Pons (tissue), 1 donor: Measurements from ENCODE around the gene GTPBP2.
"Not testable (repeated sequence)": the region's sequence is repeated elsewhere in the genome, so short reads cannot be mapped to it uniquely, and the experiment has no call there.

Source experiments
- DNase-seq: peaks from one replicate; pipeline ENCODE4 v3.0.0-alpha.2; 2016; ENCODE audit warnings: low spot score

GTPBP2 gene

GRCh38 chr6:43629104-43629504, at the start of gene GTPBP2:
Gene GTPBP2, minus strand, starts transcription at chr6:43629264. Its CDS starts 102 bp downstream, at chr6:43629162.
- peak; percentile 99 for DNase-seq

- no peak for DNase-seq
Measured at GRCh38 chr6:43678341-43678740, 49.3 kb upstream of the GTPBP2 start.

- DNase-seq = no peak
Measured at GRCh38 chr6:43677759-43678158, 48.7 kb upstream of the GTPBP2 start.

DNA sequence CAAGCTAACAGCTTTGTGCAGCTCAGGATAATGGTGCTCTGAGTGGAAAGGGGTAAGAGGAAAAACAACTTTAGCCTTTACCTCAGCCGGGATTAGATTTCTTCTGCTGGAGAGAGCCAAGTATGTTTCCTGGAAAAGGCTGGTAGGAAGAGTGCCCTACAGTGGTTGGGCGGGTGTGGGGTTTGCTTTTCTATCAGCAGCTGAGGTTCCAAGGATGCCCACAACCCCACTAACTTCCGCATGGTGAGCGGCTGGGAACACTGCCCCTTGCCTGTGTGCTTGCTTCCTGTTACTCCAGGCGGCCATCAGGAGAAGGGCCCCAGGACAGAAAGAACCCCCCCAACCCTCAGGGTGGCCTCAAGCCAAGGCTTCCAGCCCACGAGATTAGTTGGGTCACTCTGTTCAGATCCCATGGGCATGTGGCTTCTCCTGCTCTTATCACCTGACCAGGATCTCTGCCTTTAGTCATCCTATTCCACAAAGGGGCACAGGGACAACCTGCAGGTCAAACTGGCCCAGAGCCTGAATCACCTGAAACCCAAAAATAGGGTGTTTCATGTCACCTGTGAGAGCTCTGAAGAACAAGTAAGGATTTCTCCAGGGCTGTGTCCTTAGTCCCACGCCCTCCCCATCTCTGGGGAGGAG, 48.0 kb upstream of the GTPBP2 start:
- no peak for DNase-seq

DNA sequence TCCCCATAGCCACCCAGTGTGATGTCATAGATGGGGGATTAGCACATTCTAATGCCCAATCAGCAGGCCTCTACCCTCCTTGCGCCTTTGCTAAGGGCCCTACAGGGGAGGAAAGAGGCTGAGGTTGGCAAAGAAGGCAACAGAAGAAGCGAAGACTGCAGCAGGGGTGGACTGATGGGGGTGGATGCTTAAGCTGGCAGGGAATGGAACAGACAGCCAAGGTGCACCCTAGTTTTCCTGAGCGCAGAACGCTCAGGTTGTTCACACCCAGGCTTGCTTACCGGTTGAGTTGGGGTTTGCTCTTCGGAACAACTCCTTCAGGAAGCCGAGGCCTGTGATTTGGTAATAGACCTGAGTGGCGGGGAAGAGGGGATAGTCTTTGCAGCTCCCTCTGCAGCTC, 45.9 kb upstream of the GTPBP2 start:
- no peak for DNase-seq

DNA sequence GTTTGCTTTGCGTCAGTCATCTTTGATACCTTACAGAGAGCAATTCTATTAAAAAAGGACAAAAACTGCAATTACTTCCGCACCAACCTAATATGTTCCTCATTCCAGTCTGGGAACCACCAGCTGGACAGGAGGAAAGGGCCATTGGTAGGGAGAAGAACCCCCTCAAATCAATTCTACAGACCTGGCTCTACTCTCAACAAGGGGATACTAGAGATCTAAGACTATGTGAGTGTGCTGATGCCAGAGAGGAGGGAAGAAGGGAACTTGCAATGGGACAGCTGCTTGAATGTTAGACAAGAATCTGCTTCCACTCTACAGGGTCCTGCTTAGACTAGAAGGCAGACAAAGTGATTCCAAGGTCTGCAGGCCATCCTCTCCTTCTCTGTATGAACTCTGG, 45.2 kb upstream of the GTPBP2 start:
- no peak for DNase-seq

GRCh38 chr6:43673444-43674084, 44.5 kb upstream of the GTPBP2 start:
- DNase-seq = no peak

DNA sequence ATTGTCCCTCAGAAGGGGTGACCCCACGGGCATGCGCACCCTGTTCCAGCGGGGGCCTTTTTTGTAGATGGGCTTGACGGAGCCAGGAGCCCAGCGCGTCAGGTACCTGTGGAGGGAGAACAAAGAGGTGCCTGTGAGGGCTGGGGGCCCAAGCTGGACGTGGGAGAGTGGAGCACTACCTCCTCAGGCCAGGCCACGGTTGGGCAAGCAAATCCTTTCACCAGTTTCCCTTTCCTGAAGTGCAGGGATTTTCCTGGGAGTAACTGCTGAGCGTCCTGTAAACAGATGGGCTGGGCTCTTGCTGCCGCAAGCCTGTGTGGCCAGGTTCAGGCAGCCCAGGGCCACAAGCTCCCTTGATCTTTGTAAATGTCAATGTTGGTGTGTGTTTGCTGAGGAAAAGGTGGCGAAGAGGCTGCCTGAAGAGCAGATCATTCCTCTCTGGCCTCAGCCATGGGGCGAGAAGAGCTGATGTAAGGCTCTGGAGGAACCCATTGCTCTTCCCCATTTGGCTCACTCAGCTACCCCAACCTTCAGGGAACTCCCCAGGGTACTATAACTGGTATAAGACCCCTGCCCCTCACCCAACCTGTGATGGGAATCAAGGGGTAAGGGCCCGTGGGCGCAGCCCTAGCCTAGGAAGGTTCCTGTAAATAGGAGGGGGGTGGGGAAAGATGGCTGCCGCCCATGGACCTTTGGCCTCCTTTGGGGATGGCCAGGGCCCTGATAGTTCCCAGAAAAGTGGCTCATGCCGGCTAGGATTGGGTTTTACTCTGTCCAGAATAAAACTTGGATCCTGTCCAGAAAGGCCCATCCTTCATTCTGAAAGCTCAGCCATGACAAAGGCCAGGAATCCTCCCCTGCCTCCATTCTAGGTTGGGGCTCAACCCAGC, 43.0 kb upstream of the GTPBP2 start:
- DNase-seq = no peak

GRCh38 chr6:43671011-43671800, 42.1 kb upstream of the GTPBP2 start:
- DNase-seq = no peak

- no peak for DNase-seq
Measured at GRCh38 chr6:43670623-43670986, 41.5 kb upstream of the GTPBP2 start.

- DNase-seq = no peak
Measured at GRCh38 chr6:43669922-43670622, 41.0 kb upstream of the GTPBP2 start.

DNA sequence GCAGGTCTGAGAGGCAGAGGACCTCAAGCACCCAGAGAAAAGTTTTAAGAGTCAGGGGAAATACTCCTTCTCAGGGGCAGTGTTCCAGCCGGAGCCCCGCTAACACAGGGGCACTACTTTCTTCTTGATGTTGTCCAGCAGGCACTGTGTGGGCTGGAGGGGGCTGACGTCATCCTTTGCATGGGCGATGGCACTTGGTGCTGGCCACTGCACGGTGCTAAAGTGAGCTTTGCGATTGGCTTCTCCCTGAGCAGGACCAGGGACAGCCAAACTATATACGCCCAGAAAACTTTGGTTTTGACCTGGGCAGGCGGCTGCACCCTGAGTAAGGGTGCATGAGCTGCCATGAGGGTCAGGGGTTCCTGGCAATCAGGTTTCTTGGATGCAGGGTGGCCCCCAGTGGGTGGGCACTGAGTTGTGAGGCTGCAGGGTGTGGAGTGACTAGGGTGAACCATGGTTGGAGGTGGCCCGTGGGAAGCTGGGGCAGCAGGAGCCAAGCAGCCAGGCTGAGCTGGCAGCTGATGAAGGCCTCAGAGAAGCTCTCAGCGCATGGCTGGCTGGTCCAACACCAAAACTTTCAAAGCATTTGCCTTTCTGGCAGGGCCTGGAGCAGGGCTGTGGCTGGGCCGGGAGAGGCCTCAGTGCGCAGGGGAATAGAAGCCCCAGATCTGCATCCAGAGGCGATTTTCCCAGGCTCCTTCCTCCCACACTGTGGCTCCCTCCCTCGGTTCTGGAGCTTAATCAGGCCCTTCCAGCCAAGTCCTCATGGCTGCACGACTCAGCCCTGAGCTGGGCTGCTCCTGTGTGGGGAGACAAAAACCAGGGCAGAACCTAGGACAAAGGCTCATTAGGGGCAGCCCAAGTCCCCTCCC, 40.2 kb upstream of the GTPBP2 start:
- peak; percentile 51 for DNase-seq

- peak; percentile 44 for DNase-seq
Measured at GRCh38 chr6:43668151-43669028, 39.3 kb upstream of the GTPBP2 start.

- peak; percentile 63 for DNase-seq
Measured at GRCh38 chr6:43667245-43668150, 38.4 kb upstream of the GTPBP2 start.

- no peak for DNase-seq
Measured at GRCh38 chr6:43666196-43666920, 37.3 kb upstream of the GTPBP2 start.

DNA sequence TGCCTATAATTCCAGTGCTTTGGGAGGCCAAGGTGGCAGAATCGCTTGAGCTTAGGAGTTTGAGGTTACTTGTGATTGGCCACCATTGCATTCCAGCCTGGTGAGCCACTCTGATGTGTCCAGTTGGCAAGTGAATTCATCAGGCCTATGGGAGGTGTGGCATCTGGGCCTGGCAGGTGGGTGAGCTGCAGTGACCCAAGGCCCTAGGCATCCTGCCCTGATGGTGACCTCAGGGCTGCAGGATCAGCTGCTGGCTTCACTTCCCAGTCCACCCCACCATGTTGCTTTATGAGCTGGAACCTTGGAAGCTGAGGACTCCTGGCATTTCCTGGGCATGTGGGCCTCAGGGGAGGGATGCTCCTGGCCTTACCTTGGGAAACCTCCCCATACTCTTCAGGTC, 36.3 kb upstream of the GTPBP2 start:
- DNase-seq = no peak

- DNase-seq = not testable (repeated sequence)
Measured at GRCh38 chr6:43662948-43663347, 33.9 kb upstream of the GTPBP2 start.

GRCh38 chr6:43658161-43658560, 29.1 kb upstream of the GTPBP2 start:
- DNase-seq = no peak
